Right ventricle myocardium superior (tissue), 1 donor: Measurements from ENCODE around the gene ANTXR1. TPM values are rescaled to one million over a fixed set of nuclear protein-coding genes. Genes with fewer than 3 reads are reported as not detected.

Source experiments
- ATAC-seq: fragments of 200-7000 bp; cut with Tn5 transposase; one replicate; pipeline ENCODE4 v1.9.1; 2020; ENCODE audit warnings: mild to moderate bottlenecking; ENCODE audit not compliant: poor library complexity
- DNase-seq: peaks from one replicate; pipeline ENCODE4 v3.0.0-alpha.2; 2020
- intact Hi-C: fragments of 100-400 bp; cut with DNase I; formaldehyde crosslinking; loops from one replicate; pipeline ENCODE4 v1.11.2; 2022
- microRNA-seq: library from miRNA; unstranded; fragments of <30 nt; microRNA quantifications from one replicate; pipeline ENCODE4 v1.2.0, GENCODE V29; 2020
- total RNA-seq: library from RNA; stranded (reverse); fragmentation: NEBNext Ultra II Directional; extraction: Animal tissue kit (Norgen Biotek cat#: 25700); gene quantifications from one replicate; pipeline ENCODE4 v1.2.1, GENCODE V29; 2021
- donor health status: DM: no; HTN: yes; CAD: no; lungs with severe emphysema.

Gene ANTXR1
- total RNA-seq, 1 donor from 2014 or later = 31.2 TPM

GRCh38 chr2:69298261-69298660 lies 285.3 kb downstream of the ANTXR1 start:
- intact Hi-C loops = no loop called here
- DNase-seq (no peak), ATAC-seq (no peak)

GRCh38 chr2:69298862-69299261 lies 285.9 kb downstream of the ANTXR1 start:
- intact Hi-C loops = no loop called here
- DNase-seq (no peak), ATAC-seq (no peak)

Small RNA genes lying within 50 kb of the gene (microRNA-seq; reads per million reads assigned to microRNA genes)
- gene MIR3126 = not detected

Other genes starting within 250 kb of the ANTXR1 start
- gene BMP10, start 141.8 kb upstream of the ANTXR1 start, total RNA-seq = not detected
- not detected for gene GKN2, start 60.3 kb upstream of the ANTXR1 start, total RNA-seq
- not detected for gene GKN1, start 38.5 kb upstream of the ANTXR1 start, total RNA-seq